Measurements from ENCODE around the gene PLA2R1. TPM values are rescaled to one million over a fixed set of nuclear protein-coding genes. Genes with fewer than 3 reads are reported as not detected.

PLA2R1 gene
- polyA plus RNA-seq, 1 of the 3 experiments (the other 2 are of a cell fraction) = not detected

GRCh38 chr2:160096409-160096808 lies 34.0 kb upstream of the PLA2R1 start:
- H3K9me3 ChIP-seq = no peaks in the 10 kb centered on the region; the same call in 1 of the 2 replicates
- no peak overlapping the region for H3K4me2 ChIP-seq
- H3K9ac ChIP-seq = no peak overlapping the region
- H3K27ac ChIP-seq (ENCODE audit: low read depth in 2 of 2, low read length in 1 of 2) = no peak overlapping the region
- no peak for TF ChIP-seq GATA2 (CRISPR knock-in tag; IDR thresholded peaks at IDR 0.05)
- TF ChIP-seq FOXM1 (IDR thresholded peaks at IDR 0.05; ENCODE audit: low read depth) = no peak
- no peak for TF ChIP-seq TEAD4 (IDR thresholded peaks at IDR 0.05; ENCODE audit: borderline replicate concordance, insufficient read depth)
- TF ChIP-seq, protein P1, sequence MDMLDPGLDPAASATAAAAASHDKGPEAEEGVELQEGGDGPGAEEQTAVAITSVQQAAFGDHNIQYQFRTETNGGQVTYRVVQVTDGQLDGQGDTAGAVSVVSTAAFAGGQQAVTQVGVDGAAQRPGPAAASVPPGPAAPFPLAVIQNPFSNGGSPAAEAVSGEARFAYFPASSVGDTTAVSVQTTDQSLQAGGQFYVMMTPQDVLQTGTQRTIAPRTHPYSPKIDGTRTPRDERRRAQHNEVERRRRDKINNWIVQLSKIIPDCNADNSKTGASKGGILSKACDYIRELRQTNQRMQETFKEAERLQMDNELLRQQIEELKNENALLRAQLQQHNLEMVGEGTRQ (IDR thresholded peaks at IDR 0.05; ENCODE audit: borderline replicate concordance, low read depth, low read length) = no peak
- TF ChIP-seq RFX5 (IDR thresholded peaks at IDR 0.05; ENCODE audit: low read length) = no peak
- no peak for TF ChIP-seq YY1 (IDR thresholded peaks at IDR 0.05; ENCODE audit: low read depth)
- no peak for TF ChIP-seq FOXJ3 (CRISPR knock-in tag; IDR thresholded peaks at IDR 0.05)
- TF ChIP-seq MEF2A (IDR thresholded peaks at IDR 0.05; ENCODE audit: borderline replicate concordance, low read depth) = no peak
- no peak for TF ChIP-seq TCF12 (IDR thresholded peaks at IDR 0.05)
- TF ChIP-seq CHD2 (IDR thresholded peaks at IDR 0.05; ENCODE audit: low read length, partially characterized antibody) = no peak
- no peak for TF ChIP-seq MAX (IDR thresholded peaks at IDR 0.05; ENCODE audit: low read depth)
- TF ChIP-seq EZH2phosphoT487 (IDR thresholded peaks at IDR 0.05; ENCODE audit: borderline replicate concordance, low read depth) = no peak
- no peaks in the 10 kb centered on the region for H3K27me3 ChIP-seq (ENCODE audit: insufficient read depth)
- no peak overlapping the region for H3K4me3 ChIP-seq (ENCODE audit: low read depth in 2 of 2, low read length in 1 of 2)
- POLR2A ChIA-PET = no interaction called here
- no peaks in the 10 kb centered on the region for H3K9me2 ChIP-seq
- 72% methylated on average over 4 of the region's 4 CpGs for whole genome bisulfite sequencing (ENCODE audit: low lambda C conversion rate)
- no peak for DNase-seq
- no peaks in the 10 kb centered on the region for H3F3A ChIP-seq (replicated peaks; ENCODE audit: insufficient read depth)
- H4K20me1 ChIP-seq (ENCODE audit: insufficient read depth) = no peaks in the 10 kb centered on the region
- H3K4me1 ChIP-seq (ENCODE audit: control insufficient read depth in 1 of 2, insufficient read depth in 2 of 2, low read depth in 1 of 2, low read length in 1 of 2) = no peaks in the 10 kb centered on the region
- H2AFZ ChIP-seq (ENCODE audit: low read depth) = no peak overlapping the region
- CTCF ChIA-PET = interaction anchor here (0.7 to 4.3 kb wide), 6 partner anchors 9 to 967 kb away, joined by 3 to 19 read pairs (median 4); no protein-coding TSS in a partner anchor
- no peaks in the 10 kb centered on the region for H3K36me3 ChIP-seq (replicated peaks in 1 of 2; ENCODE audit: control insufficient read depth in 1 of 2, insufficient read depth in 2 of 2, low read length in 1 of 2)
- no peaks in the 10 kb centered on the region for H3K79me2 ChIP-seq (ENCODE audit: insufficient read depth)

GRCh38 chr2:160092445-160092844 lies 30.0 kb upstream of the PLA2R1 start:
- Histone ChIP-seq H3K27me3 (ENCODE audit: insufficient read depth) (no peaks in the 10 kb centered on the region), H3K9ac (no peak overlapping the region), H4K20me1 (ENCODE audit: insufficient read depth) (no peaks in the 10 kb centered on the region), H3K4me2 (no peak overlapping the region), H2AFZ (ENCODE audit: low read depth) (no peak overlapping the region), H3K36me3 (replicated peaks in 1 of 2; ENCODE audit: control insufficient read depth in 1 of 2, insufficient read depth in 2 of 2, low read length in 1 of 2) (no peaks in the 10 kb centered on the region), H3K4me3 (ENCODE audit: low read depth in 2 of 2, low read length in 1 of 2) (no peak overlapping the region; a peak in 1 of 4 replicates), H3K27ac (ENCODE audit: low read depth in 2 of 2, low read length in 1 of 2) (no peak overlapping the region), H3K9me3 (peaks cover 5% of the 10 kb centered on the region; the same call in 1 of the 2 replicates), H3K79me2 (ENCODE audit: insufficient read depth) (no peaks in the 10 kb centered on the region), H3K9me2 (no peaks in the 10 kb centered on the region), H3F3A (replicated peaks; ENCODE audit: insufficient read depth) (no peaks in the 10 kb centered on the region), H3K4me1 (ENCODE audit: control insufficient read depth in 1 of 2, insufficient read depth in 2 of 2, low read depth in 1 of 2, low read length in 1 of 2) (no peaks in the 10 kb centered on the region)
- no peak for TF ChIP-seq GABPA (IDR thresholded peaks at IDR 0.05; ENCODE audit: low read depth)
- TF ChIP-seq NFIC (IDR thresholded peaks at IDR 0.05; ENCODE audit: borderline replicate concordance) = no peak
- no peak for TF ChIP-seq CTCF (IDR thresholded peaks at IDR 0.05)
- TF ChIP-seq FOSL2 (IDR thresholded peaks at IDR 0.05; ENCODE audit: borderline replicate concordance, low read depth) = no peak
- TF ChIP-seq RCOR1 (IDR thresholded peaks at IDR 0.05; ENCODE audit: low read length) = no peak
- no peak for TF ChIP-seq FOXJ3 (CRISPR knock-in tag; IDR thresholded peaks at IDR 0.05)
- TF ChIP-seq MAX (IDR thresholded peaks at IDR 0.05; ENCODE audit: low read depth) = no peak
- no peak for TF ChIP-seq YY1 (IDR thresholded peaks at IDR 0.05; ENCODE audit: low read depth)
- no peak for TF ChIP-seq RFX5 (IDR thresholded peaks at IDR 0.05; ENCODE audit: low read length)
- no peak for TF ChIP-seq FOXM1 (IDR thresholded peaks at IDR 0.05; ENCODE audit: low read depth)
- TF ChIP-seq, protein P1 (IDR thresholded peaks at IDR 0.05; ENCODE audit: borderline replicate concordance, low read depth, low read length) = no peak
- CTCF ChIA-PET = no interaction called here
- no peak for DNase-seq
- WGBS (ENCODE audit: low lambda C conversion rate) = 56% methylated on average over 4 of the region's 4 CpGs
- POLR2A ChIA-PET = no interaction called here

All from SK-N-SH (cell line).